Vagina (tissue), 2 donors: ENCODE data around the gene CTNND2.

Source experiments
- POLR2A ChIP-seq, 2 donors: fragments of 450-650 bp; IDR thresholded peaks; one replicate each; pipeline ENCODE4 v1.6.1; 2017; ENCODE audit warnings: antibody characterized with exemption in 2 of 2, mild to moderate bottlenecking in 2 of 2, moderate library complexity in 2 of 2
- TF ChIP-seq, protein P1 (sequence below), 3 experiments: fragments of 450-650 bp in 2 of 3; fragments of 200-600 bp in 1 of 3; sonication (generic) in 1 of 3; IDR thresholded peaks; one replicate each; pipeline ENCODE4 v1.5.1; 2017 to 2019; ENCODE audit warnings: antibody characterized with exemption in 3 of 3, mild to moderate bottlenecking in 2 of 3, moderate library complexity in 2 of 3

GRCh38 chr5:11511878-11512277 lies 392.4 kb downstream of the CTNND2 start:
- TF ChIP-seq, protein P1, sequence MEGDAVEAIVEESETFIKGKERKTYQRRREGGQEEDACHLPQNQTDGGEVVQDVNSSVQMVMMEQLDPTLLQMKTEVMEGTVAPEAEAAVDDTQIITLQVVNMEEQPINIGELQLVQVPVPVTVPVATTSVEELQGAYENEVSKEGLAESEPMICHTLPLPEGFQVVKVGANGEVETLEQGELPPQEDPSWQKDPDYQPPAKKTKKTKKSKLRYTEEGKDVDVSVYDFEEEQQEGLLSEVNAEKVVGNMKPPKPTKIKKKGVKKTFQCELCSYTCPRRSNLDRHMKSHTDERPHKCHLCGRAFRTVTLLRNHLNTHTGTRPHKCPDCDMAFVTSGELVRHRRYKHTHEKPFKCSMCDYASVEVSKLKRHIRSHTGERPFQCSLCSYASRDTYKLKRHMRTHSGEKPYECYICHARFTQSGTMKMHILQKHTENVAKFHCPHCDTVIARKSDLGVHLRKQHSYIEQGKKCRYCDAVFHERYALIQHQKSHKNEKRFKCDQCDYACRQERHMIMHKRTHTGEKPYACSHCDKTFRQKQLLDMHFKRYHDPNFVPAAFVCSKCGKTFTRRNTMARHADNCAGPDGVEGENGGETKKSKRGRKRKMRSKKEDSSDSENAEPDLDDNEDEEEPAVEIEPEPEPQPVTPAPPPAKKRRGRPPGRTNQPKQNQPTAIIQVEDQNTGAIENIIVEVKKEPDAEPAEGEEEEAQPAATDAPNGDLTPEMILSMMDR (IDR thresholded peaks at IDR 0.05) = no peak
- TF ChIP-seq POLR2A (IDR thresholded peaks at IDR 0.05) = no peak
